SU-DHL-6 (cell line): ENCODE results near the gene XPNPEP2.

Experiments
- H2AFZ ChIP-seq: fragments of 200-600 bp; sonication (generic); 2 replicates; pipeline ENCODE4 v1.6.1; 2014; ENCODE audit warnings: low read depth, mild to moderate bottlenecking, moderate library complexity, mixed read lengths, antibody characterized with exemption, low read length; ENCODE audit not compliant: severe bottlenecking
- H3F3A ChIP-seq: fragments of 200-600 bp; shearing (Covaris generic); 2 replicates; pipeline ENCODE4 v1.6.0; 2016; ENCODE audit warnings: antibody characterized with exemption, mild to moderate bottlenecking; ENCODE audit not compliant: insufficient read depth
- H3K27ac ChIP-seq: fragments of 200-600 bp; sonication (generic); 2 replicates; pipeline ENCODE4 v1.5.1; 2016; ENCODE audit warnings: low read depth, mild to moderate bottlenecking, low read length, moderate library complexity, mixed read lengths
- H3K27me3 ChIP-seq: fragments of 200-600 bp; sonication (generic), shearing (Covaris generic); 2 replicates; pipeline ENCODE4 v1.6.0; 2014; ENCODE audit warnings: mild to moderate bottlenecking, low read length
- H3K36me3 ChIP-seq: fragments of 200-600 bp; sonication (generic); 2 replicates; pipeline ENCODE4 v1.6.1; 2014; ENCODE audit warnings: mild to moderate bottlenecking, low read length, mixed read lengths
- H3K4me2 ChIP-seq: fragments of 300-600, 200-600 bp; shearing (Covaris generic), sonication (generic); 2 replicates; pipeline ENCODE4 v1.6.0; 2014; ENCODE audit warnings: low read length, low read depth, mild to moderate bottlenecking; ENCODE audit not compliant: poor library complexity, severe bottlenecking
- H3K4me3 ChIP-seq: fragments of 200-600 bp; sonication (generic); 2 replicates; pipeline ENCODE4 v1.5.1; 2014; ENCODE audit warnings: antibody characterized with exemption, low read length, mild to moderate bottlenecking, mixed read lengths; ENCODE audit not compliant: insufficient read depth, poor library complexity, severe bottlenecking
- H3K79me2 ChIP-seq: fragments of 200-600 bp; sonication (generic); 2 replicates; pipeline ENCODE4 v1.6.1; 2014; ENCODE audit warnings: mild to moderate bottlenecking, low read length, moderate library complexity; ENCODE audit not compliant: insufficient read depth
- H3K9ac ChIP-seq: fragments of 200-600 bp; sonication (generic); 2 replicates; pipeline ENCODE4 v1.7.0; 2014; ENCODE audit warnings: mild to moderate bottlenecking, low read length
- H3K9me2 ChIP-seq: fragments of 200-600 bp; sonication (generic); replicated peaks from 2 replicates; pipeline ENCODE4 v1.6.1; 2014; ENCODE audit warnings: low read length; ENCODE audit not compliant: insufficient read depth
- H3K9me3 ChIP-seq: fragments of 200-600 bp; sonication (generic); 2 replicates; pipeline ENCODE4 v1.6.1; 2014; ENCODE audit warnings: low read length, mixed read lengths; ENCODE audit not compliant: insufficient read depth
- H4K20me1 ChIP-seq: fragments of 200-600 bp; sonication (generic); 2 replicates; pipeline ENCODE4 v1.6.1; 2014; ENCODE audit warnings: low read depth, mild to moderate bottlenecking, antibody characterized with exemption, low read length, moderate library complexity, mixed read lengths
- CTCF ChIP-seq: fragments of 200-600 bp; sonication (generic); IDR thresholded peaks from one replicate; pipeline ENCODE4 v1.5.1; 2017; ENCODE audit warnings: antibody characterized with exemption, mild to moderate bottlenecking, low read length, moderate library complexity; ENCODE audit not compliant: insufficient read depth, poor library complexity, severe bottlenecking
- EZH2phosphoT487 ChIP-seq: fragments of 200-600 bp; sonication (generic), shearing (Covaris generic); conservative IDR thresholded peaks from 2 replicates; pipeline ENCODE4 v1.6.1; 2018; ENCODE audit warnings: mild to moderate bottlenecking, antibody characterized with exemption, low read length, moderate library complexity, mixed read lengths

Gene XPNPEP2

GRCh38 chrX:129786210-129786651 is 47.5 kb downstream of the XPNPEP2 start:
- Histone ChIP-seq H3K27ac (peak overlapping the region; percentile 76), H2AFZ (no peak overlapping the region), H4K20me1 (no peaks in the 10 kb centered on the region), H3K4me3 (no peak overlapping the region), H3K9ac (no peak overlapping the region), H3F3A (peaks cover 13% of the 10 kb centered on the region; the same call in 1 of the 2 replicates), H3K9me3 (no peaks in the 10 kb centered on the region), H3K9me2 (no peaks in the 10 kb centered on the region), H3K27me3 (no peaks in the 10 kb centered on the region), H3K4me2 (peak overlapping the region; percentile 48), H3K36me3 (no peaks in the 10 kb centered on the region), H3K79me2 (peaks cover 58% of the 10 kb centered on the region)
- TF ChIP-seq CTCF: no peak
- no peak for TF ChIP-seq EZH2phosphoT487

GRCh38 chrX:129787336-129788055 is 48.7 kb downstream of the XPNPEP2 start:
- Histone ChIP-seq H3K36me3 (no peaks in the 10 kb centered on the region), H3K9ac (no peak overlapping the region), H3K27ac (no peak overlapping the region), H2AFZ (no peak overlapping the region), H3F3A (peaks cover 13% of the 10 kb centered on the region; the same call in 1 of the 2 replicates), H3K9me2 (no peaks in the 10 kb centered on the region), H3K27me3 (no peaks in the 10 kb centered on the region), H3K9me3 (no peaks in the 10 kb centered on the region), H3K4me3 (no peak overlapping the region), H4K20me1 (no peaks in the 10 kb centered on the region), H3K4me2 (no peak overlapping the region), H3K79me2 (peaks cover 46% of the 10 kb centered on the region)
- TF ChIP-seq EZH2phosphoT487: no peak
- no peak for TF ChIP-seq CTCF

GRCh38 chrX:129788527-129788926 is 49.7 kb downstream of the XPNPEP2 start:
- peaks cover 11% of the 10 kb centered on the region; the same call in 1 of the 2 replicates for H3F3A ChIP-seq
- H3K4me2 ChIP-seq: no peak overlapping the region
- H3K9ac ChIP-seq: no peak overlapping the region
- H3K9me2 ChIP-seq: no peaks in the 10 kb centered on the region
- H3K79me2 ChIP-seq: peaks cover 36% of the 10 kb centered on the region
- H3K27ac ChIP-seq: no peak overlapping the region
- no peaks in the 10 kb centered on the region for H4K20me1 ChIP-seq
- TF ChIP-seq CTCF (no peak), EZH2phosphoT487 (no peak)
- no peaks in the 10 kb centered on the region for H3K36me3 ChIP-seq
- H3K4me3 ChIP-seq: no peak overlapping the region
- H3K27me3 ChIP-seq: no peaks in the 10 kb centered on the region
- H2AFZ ChIP-seq: no peak overlapping the region
- no peaks in the 10 kb centered on the region for H3K9me3 ChIP-seq
